IMR-90 (cell line): ENCODE results near the gene CARD16. TPM values are rescaled to one million over a fixed set of nuclear protein-coding genes. Genes with fewer than 3 reads are reported as not detected.

Experiments used
- ATAC-seq: fragments of 200-7000 bp; cut with Tn5 transposase; 2 replicates; pipeline ENCODE4 v1.9.1; 2020; ENCODE audit warnings: low read depth, mild to moderate bottlenecking, moderate library complexity
- BruUV-seq: library from RNA; stranded (reverse); fragments of 400-500 nt; replicated peaks from 2 replicates; lab custom pipeline; 2021; lab: Mats Ljungman, UMichigan
- CTCF ChIA-PET: fragments of 300-600 bp; formaldehyde crosslinking; extraction: SDS; loops from one replicate; lab custom pipeline; 2021; ENCODE audit warnings: antibody characterized with exemption; lab: Yijun Ruan, JAX
- POLR2A ChIA-PET: fragments of 300-600 bp; sonication (Branson Sonifier 250); formaldehyde crosslinking; loops from one replicate; lab custom pipeline; 2022; ENCODE audit warnings: antibody characterized with exemption; ENCODE audit not compliant: unreplicated experiment; lab: Charles Lee
- DNase-seq: peaks from one replicate; pipeline ENCODE4 v3.0.0; 2013
- H2AFZ ChIP-seq: replicated peaks from 2 replicates; pipeline ENCODE3; 2013; ENCODE audit warnings: low read length, mild to moderate bottlenecking; ENCODE audit not compliant: poor library complexity
- H2AK5ac ChIP-seq: 2 replicates; pipeline ENCODE4 v1.6.1; 2013; ENCODE audit warnings: low read depth, low read length, inconsistent platforms
- H2AK9ac ChIP-seq: replicated peaks from 2 replicates; pipeline ENCODE3; 2013; ENCODE audit warnings: mild to moderate bottlenecking, low read depth, low read length, moderate library complexity; ENCODE audit not compliant: poor library complexity
- H2BK120ac ChIP-seq: 2 replicates; pipeline ENCODE4 v1.6.1; 2013; ENCODE audit warnings: low read depth, low read length, inconsistent platforms
- H2BK15ac ChIP-seq: 3 replicates; pipeline ENCODE4 v1.6.1; 2013; ENCODE audit warnings: low read depth, low read length, inconsistent platforms
- H2BK20ac ChIP-seq: 2 replicates; pipeline ENCODE4 v1.6.1; 2013; ENCODE audit warnings: low read depth, mild to moderate bottlenecking, inconsistent platforms, low read length, moderate library complexity
- H2BK5ac ChIP-seq: 2 replicates; pipeline ENCODE4 v1.6.1; 2013; ENCODE audit warnings: mild to moderate bottlenecking, low read depth, low read length, inconsistent platforms; ENCODE audit not compliant: poor library complexity, severe bottlenecking
- H3K14ac ChIP-seq: replicated peaks from 2 replicates; pipeline ENCODE4 v1.6.1; 2013; ENCODE audit warnings: low read depth, low read length, inconsistent platforms
- H3K18ac ChIP-seq: 2 replicates; pipeline ENCODE4 v1.6.1; 2013; ENCODE audit warnings: low read depth, low read length, control low read depth
- H3K23ac ChIP-seq: 2 replicates; pipeline ENCODE4 v1.6.1; 2013; ENCODE audit warnings: low read depth, low read length, inconsistent platforms
- H3K27ac ChIP-seq: 2 replicates; pipeline ENCODE4 v1.5.1; 2013; ENCODE audit warnings: mild to moderate bottlenecking, control low read depth, low read length; ENCODE audit not compliant: insufficient read depth
- H3K27me3 ChIP-seq: 2 replicates; pipeline ENCODE4 v1.6.1; 2013; ENCODE audit warnings: low read length; ENCODE audit not compliant: control insufficient read depth, insufficient read depth
- H3K36me3 ChIP-seq: 2 replicates; pipeline ENCODE4 v1.6.1; 2013; ENCODE audit warnings: low read length, mixed read lengths; ENCODE audit not compliant: control insufficient read depth, insufficient read depth
- H3K4ac ChIP-seq: 2 replicates; pipeline ENCODE4 v1.6.1; 2013; ENCODE audit warnings: low read depth, low read length, inconsistent platforms
- H3K4me1 ChIP-seq: 2 replicates; pipeline ENCODE4 v1.6.1; 2013; ENCODE audit warnings: low read length, mixed read lengths; ENCODE audit not compliant: control insufficient read depth, insufficient read depth
- H3K4me2 ChIP-seq: 2 replicates; pipeline ENCODE4 v1.6.1; 2013; ENCODE audit warnings: low read depth, mild to moderate bottlenecking, control low read depth, low read length, moderate library complexity
- H3K4me3 ChIP-seq: 2 replicates; pipeline ENCODE4 v1.5.1; 2013; ENCODE audit warnings: low read depth, mild to moderate bottlenecking, control low read depth, low read length, moderate library complexity; ENCODE audit not compliant: insufficient read depth
- H3K56ac ChIP-seq: 2 replicates; pipeline ENCODE4 v1.6.1; 2013; ENCODE audit warnings: low read length, inconsistent platforms; ENCODE audit not compliant: insufficient read depth; ENCODE audit errors: extremely low read depth
- H3K79me1 ChIP-seq, 2 experiments: 2 replicates each; pipeline ENCODE4 v1.6.1; 2013; ENCODE audit warnings: low read length in 2 of 2, inconsistent platforms in 1 of 2, low read depth in 1 of 2
- H3K9ac ChIP-seq: 2 replicates; pipeline ENCODE4 v1.6.1; 2013; ENCODE audit warnings: low read depth, low read length, control low read depth
- H3K9me1 ChIP-seq: 2 replicates; pipeline ENCODE4 v1.6.1; 2013; ENCODE audit warnings: low read length, inconsistent platforms; ENCODE audit not compliant: insufficient read depth
- H3K9me3 ChIP-seq: 2 replicates; pipeline ENCODE4 v1.6.1; 2013; ENCODE audit warnings: low read length; ENCODE audit not compliant: control insufficient read depth, insufficient read depth
- H4K20me1 ChIP-seq: 2 replicates; pipeline ENCODE4 v1.6.1; 2013; ENCODE audit warnings: low read length, inconsistent platforms; ENCODE audit not compliant: insufficient read depth
- H4K5ac ChIP-seq: 2 replicates; pipeline ENCODE4 v1.6.1; 2013; ENCODE audit warnings: mild to moderate bottlenecking, low read depth, low read length, control low read depth
- H4K8ac ChIP-seq, 2 experiments: 2 replicates each; pipeline ENCODE4 v1.6.1; 2013; ENCODE audit warnings: low read depth in 2 of 2, low read length in 2 of 2, control low read depth in 1 of 2, inconsistent platforms in 1 of 2
- H4K91ac ChIP-seq: 2 replicates; pipeline ENCODE4 v1.6.1; 2013; ENCODE audit warnings: low read depth, low read length, inconsistent platforms; ENCODE audit not compliant: insufficient read depth
- CEBPB ChIP-seq: IDR thresholded peaks from 2 replicates; pipeline ENCODE4 v1.6.1; 2012; ENCODE audit warnings: low read depth, low read length, improper control_type of control experiment
- MAZ ChIP-seq: IDR thresholded peaks from 2 replicates; pipeline ENCODE4 v1.6.1; 2012; ENCODE audit warnings: low read depth, mild to moderate bottlenecking, low read length, improper control_type of control experiment, moderate library complexity, borderline replicate concordance
- MXI1 ChIP-seq: IDR thresholded peaks from 2 replicates; pipeline ENCODE4 v1.6.1; 2012; ENCODE audit warnings: low read depth, mild to moderate bottlenecking, low read length, moderate library complexity, borderline replicate concordance
- NFE2L2 ChIP-seq: fragments of 150-350 bp; IDR thresholded peaks from 2 replicates; pipeline ENCODE4 v1.6.1; 2016; ENCODE audit warnings: low read depth, mild to moderate bottlenecking, low read length
- POLR2A ChIP-seq: IDR thresholded peaks from 2 replicates; pipeline ENCODE4 v1.6.1; 2012; ENCODE audit warnings: mild to moderate bottlenecking, low read depth, low read length
- RAD21 ChIP-seq: IDR thresholded peaks from 2 replicates; pipeline ENCODE4 v1.6.1; 2012; ENCODE audit warnings: low read length, improper control_type of control experiment
- USF2 ChIP-seq: fragments of 150-350 bp; IDR thresholded peaks from 2 replicates; pipeline ENCODE4 v1.6.1; 2017; ENCODE audit warnings: mild to moderate bottlenecking, antibody characterized with exemption, low read length, low read depth
- WGBS, 2 experiments: methylation state at CpG; one replicate each; pipeline versions ENCODE4 v1.1.5 to v1.1.7; 2013; ENCODE audit warnings: missing lambda C conversion rate in 2 of 2; ENCODE audit not compliant: insufficient read length in 1 of 2; ENCODE audit errors: extremely low coverage in 2 of 2; 5-methylcytosine and 5-hydroxymethylcytosine counted together
- dilution Hi-C: fragments of 300-500 bp; cut with HindIII; formaldehyde crosslinking; loops from one replicate; pipeline ENCODE4 v1.14.3; 2018; ENCODE audit warnings: low sequenced_read_pairs; ENCODE audit not compliant: unreplicated experiment
- in situ Hi-C: fragments of 300-500 bp; cut with MboI; formaldehyde crosslinking; loops from 3 replicates; pipeline ENCODE4 v1.14.3; 2019; ENCODE audit warnings: low sequenced_read_pairs, inconsistent platforms, mixed read lengths
- intact Hi-C: fragments of 100-400 bp; cut with micrococcal nuclease; formaldehyde crosslinking; loops from 2 replicates; pipeline ENCODE4 v1.10.0; 2022
- polyA plus RNA-seq, 3 experiments: library from polyadenylated mRNA; depleted of rRNA; stranded (reverse); fragments of >200 nt; gene quantifications; 2 replicates each; pipeline ENCODE4 v1.2.3, GENCODE V29; 2012; ENCODE audit warnings: low replicate concordance in 1 of 3
- total RNA-seq: library from RNA; depleted of rRNA; stranded (reverse); fragments of >200 nt; gene quantifications from 2 replicates; pipeline ENCODE4 v1.2.3, GENCODE V29; 2012

Gene CARD16
- total and polyA plus RNA-seq, 2 of the 4 experiments (the other 2 are of a cell fraction), result 7.9 to 29.2 TPM

GRCh38 chr11:105057432-105057831 is 12.3 kb upstream of the CARD16 start:
- no peaks in the 10 kb centered on the region for H3K79me1 ChIP-seq
- no peaks in the 10 kb centered on the region for H3K4me1 ChIP-seq
- H3K4me3 ChIP-seq, result no peak overlapping the region
- no peak overlapping the region for H2BK15ac ChIP-seq
- no peak overlapping the region for H4K91ac ChIP-seq
- POLR2A ChIA-PET, result no interaction called here
- no peak overlapping the region for H4K8ac ChIP-seq
- H3K36me3 ChIP-seq, result no peaks in the 10 kb centered on the region
- no peak overlapping the region for H3K18ac ChIP-seq
- dilution Hi-C loops, result no loop called here
- H2AK9ac ChIP-seq, result no peak overlapping the region
- intact Hi-C loops, result no loop called here
- H4K5ac ChIP-seq, result no peak overlapping the region
- no peak overlapping the region for H2AFZ ChIP-seq
- ATAC-seq (no peak), DNase-seq (no peak)
- no peaks in the 10 kb centered on the region for H3K27me3 ChIP-seq
- H2BK120ac ChIP-seq, result no peak overlapping the region
- CTCF ChIA-PET, result no interaction called here
- H3K4me2 ChIP-seq, result no peak overlapping the region
- no peaks in the 10 kb centered on the region for H3K9me1 ChIP-seq
- in situ Hi-C loops, result no loop called here
- H3K9me3 ChIP-seq, result no peaks in the 10 kb centered on the region
- no peak overlapping the region for H2BK5ac ChIP-seq
- no peak overlapping the region for H3K56ac ChIP-seq
- no peak overlapping the region for H3K23ac ChIP-seq
- H3K14ac ChIP-seq, result no peak overlapping the region
- no peak overlapping the region for H3K4ac ChIP-seq
- no peak overlapping the region for H3K27ac ChIP-seq
- H3K9ac ChIP-seq, result no peak overlapping the region
- no peak for TF ChIP-seq MAZ
- no peak for TF ChIP-seq MXI1
- no peak for TF ChIP-seq RAD21
- TF ChIP-seq CEBPB, result no peak
- TF ChIP-seq USF2, result no peak
- TF ChIP-seq POLR2A, result no peak
- TF ChIP-seq NFE2L2, result no peak
- no peak overlapping the region for H2BK20ac ChIP-seq
- H4K20me1 ChIP-seq, result no peaks in the 10 kb centered on the region
- BruUV-seq, result no TSS peak
- H2AK5ac ChIP-seq, result no peak overlapping the region
- WGBS, 2 experiments, result no CpG with 5 or more reads among the region's 4 CpGs
